Stimulated activated CD4-positive, alpha-beta T cell treated with anti-CD3 and anti-CD28 coated beads, TNF-alpha, amount 100 ng/mL, for 4 hours (primary cell): ENCODE data around the gene SRR.
"Not testable (repeated sequence)": the region's sequence is repeated elsewhere in the genome, so short reads cannot be mapped to it uniquely, and the experiment has no call there.

ENCODE experiments used
- DNase-seq, 3 experiments: peaks; one replicate each; pipeline ENCODE4 v3.0.0-alpha.2; 2020; ENCODE audit warnings: low read depth in 3 of 3

The SRR gene

DNA sequence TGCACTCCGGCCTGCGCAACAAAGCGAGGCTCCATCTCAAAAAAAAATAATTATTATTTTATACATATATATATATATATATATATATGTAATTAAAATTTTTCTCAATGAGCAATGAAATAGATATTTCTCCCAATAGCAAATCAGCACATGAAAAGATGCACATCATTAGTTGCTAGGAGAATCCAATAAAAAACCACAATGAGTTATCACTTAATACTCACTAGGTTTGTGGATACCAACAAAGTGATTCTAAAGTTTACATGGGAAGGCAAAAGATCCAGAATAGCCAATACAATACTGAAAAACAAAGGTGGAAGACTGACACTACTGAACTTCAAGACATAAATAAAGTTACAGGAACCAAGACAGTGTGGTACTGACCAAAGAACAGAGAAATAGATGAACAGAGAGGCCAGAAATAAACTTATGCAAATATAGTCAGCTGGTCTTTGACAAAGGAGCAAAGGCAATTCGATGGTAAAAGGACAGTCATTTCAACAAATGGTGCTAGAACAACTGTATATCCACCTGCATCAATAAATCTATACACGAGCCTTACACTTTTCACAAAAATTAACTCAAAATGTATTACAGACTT, 13.8 kb upstream of the SRR start:
- no peak for DNase-seq

DNA sequence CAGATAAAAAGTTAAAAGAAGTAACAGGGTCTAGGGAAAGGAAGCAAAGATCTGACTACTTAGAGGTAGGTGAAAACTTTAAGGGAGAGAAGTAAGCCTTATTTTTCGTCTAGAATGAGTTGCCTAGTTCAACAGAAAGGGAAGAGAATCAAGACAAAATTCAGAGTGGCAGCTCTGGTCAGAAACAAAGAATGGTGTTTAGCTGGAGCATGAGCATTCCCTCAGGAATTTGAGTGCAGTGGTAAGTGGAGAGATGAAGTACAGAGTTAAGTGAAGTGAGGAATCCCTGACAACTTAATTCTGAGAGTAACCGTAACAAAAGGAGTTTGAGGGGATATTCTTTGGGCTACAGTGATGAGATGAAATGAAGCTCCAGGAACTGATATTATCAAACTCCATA, 11.7 kb upstream of the SRR start:
- DNase-seq: no peak

DNA sequence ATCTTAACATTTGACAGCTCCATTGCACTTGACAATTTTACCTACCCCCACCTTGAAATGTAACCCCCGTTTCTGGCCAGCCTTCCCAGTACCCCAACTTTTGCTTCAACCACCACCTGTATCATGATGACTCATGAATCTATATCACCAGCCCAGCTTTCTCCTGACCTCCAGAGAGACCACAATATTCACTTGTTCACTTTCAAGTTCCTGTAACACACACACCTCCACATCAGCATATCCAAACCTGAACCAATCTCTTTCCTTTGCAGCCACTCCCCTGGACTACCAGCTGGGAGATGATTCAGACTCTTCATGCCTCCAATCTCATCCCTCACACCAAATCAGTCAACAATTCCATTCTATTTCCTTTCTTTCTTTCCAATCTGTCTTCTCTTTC, 8.2 kb upstream of the SRR start:
- DNase-seq: no peak

DNA sequence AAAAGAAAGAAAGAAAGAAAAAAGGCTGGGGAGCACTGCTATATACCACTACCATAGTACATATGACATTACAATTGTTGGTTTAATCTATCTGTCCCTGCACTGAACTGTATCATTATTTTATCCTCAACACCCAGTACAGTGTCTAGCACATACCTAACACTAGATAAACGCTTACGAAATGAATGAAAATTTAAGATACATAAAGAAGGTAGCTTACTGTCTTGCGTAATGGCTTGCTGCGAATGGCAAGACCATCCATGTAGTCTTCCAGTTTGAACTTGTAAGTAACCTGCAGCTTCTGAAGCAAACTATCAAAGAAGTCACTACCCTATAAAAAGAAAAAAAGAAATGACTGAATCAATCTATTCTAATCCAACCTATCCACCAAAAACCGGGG, 6.7 kb upstream of the SRR start:
- DNase-seq: no peak

DNA sequence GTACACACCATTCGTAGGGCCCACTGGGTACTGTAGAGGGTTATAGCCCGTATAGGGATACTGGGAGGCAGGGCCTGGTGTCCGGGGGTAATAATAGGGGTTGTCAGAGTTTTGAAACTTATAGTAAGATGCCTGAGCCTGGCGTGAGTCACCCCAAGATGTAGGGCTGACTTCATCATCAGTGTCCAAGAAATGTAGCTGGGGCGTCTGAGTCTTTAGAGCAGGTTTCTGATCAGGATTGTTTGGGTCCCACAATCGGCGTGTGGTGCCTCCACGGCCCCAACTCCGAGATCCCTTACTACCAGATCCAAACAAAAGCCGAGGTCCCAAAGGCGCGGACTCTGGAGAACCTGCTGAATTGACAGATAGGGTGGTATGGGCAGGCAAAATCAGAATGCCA, 4.6 kb upstream of the SRR start:
- DNase-seq: no peak

DNA sequence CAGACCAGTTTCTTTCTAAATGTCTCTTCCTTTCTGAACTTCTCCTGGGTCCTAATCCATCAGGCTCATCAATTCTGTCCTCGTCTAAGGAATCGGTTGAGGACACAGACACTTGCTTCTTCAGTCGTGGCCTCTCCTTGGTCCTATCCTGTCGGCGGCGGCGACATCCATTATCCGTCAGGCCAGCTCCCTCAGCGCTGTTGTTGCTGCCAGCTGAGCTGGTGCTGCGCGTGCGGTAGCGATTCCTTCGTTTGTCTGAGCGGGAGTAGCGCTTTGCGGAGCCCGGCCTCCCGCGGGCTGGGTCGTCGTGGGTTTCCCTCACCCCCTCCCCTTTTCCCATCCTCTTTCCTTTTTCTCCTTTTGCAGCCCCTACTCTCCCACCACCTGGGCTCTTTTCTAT, 4.0 kb upstream of the SRR start:
- no peak for DNase-seq

DNA sequence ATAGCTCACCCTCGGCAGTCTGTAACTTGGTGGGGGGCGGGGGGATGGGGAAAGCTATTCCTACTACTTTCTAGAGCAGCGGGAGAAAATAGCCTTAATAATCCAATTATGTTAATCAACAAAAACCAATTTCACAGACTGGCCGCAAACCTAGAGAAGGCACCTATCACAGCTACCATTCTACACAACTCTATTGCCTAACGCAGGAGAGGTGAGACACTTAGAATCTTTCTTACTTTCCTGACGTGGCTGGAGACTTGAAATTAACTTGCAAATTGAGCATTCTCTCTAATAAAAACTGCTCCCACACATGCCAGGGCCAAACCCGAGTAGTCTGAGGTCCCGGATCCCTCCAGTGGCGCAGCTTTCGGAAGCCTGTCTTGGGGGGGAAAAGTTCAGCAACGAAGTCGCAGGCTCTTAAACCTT, 959 bp upstream of the SRR start:
- no peak for DNase-seq

DNA sequence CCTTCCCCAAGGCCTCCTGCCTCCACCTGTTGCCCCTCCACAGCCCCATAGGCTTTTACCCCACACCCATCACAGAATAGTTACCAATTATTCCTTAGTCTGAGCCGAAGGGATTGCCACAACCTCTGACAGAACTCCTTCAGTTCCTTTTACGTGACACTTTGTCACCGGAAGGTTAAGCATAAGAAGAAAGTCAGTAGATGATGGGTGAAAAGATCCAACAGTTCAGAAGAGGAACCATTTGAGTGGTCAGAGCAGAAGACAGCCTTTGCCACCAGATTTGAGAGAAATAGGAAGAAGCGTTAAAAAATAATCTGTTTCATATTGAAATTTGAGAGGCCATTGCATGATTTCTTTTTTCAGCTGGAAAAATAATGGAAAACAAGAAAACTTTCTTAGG, 1.2 kb downstream of the SRR start:
- DNase-seq: no peak

DNA sequence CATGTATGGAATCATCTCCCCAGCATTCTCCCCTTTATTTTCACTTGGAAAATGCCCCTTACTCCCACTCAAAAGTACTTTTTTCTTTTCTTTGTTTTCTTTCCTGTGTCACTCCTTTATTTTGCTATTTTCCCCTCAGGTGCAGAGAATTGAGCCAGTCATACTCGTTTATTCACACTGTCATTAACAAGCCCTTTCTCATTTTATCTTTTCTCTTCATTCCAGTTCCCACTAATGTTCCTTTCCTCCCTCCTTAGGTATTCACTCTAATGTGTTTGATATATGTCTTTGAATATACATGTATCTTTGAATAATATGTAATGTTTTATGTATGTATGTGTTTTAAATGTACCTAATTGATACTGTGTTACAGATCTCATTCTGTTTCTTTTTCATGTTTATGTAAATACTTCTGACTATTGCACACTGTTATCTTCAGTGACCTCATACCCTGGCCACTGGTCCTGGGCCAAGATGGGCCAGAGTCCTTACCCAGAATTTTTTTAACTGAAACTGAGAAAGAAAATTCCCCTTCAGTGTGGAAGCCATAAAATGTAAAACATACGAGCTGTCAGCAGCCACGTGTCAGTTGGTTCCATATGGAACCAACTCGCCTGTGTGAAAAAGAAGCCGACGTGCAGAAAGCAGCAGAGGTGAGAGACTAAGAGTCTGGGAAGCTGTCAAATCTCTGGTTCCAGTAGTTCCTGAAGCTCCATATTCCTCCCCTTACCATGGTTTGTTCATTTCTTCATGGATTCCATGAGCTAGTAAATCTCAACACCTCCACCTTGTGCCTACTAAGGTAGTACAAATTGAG, 5.8 kb downstream of the SRR start:
- DNase-seq: no peak

DNA sequence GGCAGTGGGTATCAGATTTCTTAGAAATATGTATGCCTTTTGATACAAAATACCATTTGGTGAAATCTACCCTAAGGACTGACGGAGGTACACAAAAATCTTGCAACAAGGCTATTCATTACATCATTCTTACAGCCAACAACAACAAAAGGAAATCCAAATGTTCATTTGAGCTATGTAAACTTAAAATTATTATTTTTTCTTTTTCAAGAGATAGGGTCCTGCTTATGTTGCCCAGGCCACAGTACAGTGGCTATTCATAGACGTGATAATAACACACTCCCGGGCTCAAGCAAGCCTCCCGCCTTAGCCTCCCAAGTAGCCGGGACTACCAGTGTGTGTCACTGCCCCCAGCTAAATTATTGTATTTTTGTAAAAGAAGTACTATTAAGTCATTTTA, 9.0 kb downstream of the SRR start:
- DNase-seq: no peak

DNA sequence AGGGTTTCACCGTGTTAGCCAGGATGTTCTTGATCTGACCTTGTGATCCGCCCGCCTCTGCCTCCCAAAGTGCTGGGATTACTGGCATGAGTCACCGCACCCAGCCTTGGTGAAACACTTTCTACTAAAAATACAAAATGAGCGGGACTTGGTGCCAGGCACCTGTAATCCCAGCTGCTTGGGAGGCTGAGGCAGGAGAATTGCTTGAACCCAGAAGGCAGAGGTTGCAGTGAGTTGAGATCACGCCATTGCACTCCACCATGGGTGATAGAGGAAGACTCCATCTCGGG, 13.1 kb downstream of the SRR start:
- DNase-seq: not testable (repeated sequence)

DNA sequence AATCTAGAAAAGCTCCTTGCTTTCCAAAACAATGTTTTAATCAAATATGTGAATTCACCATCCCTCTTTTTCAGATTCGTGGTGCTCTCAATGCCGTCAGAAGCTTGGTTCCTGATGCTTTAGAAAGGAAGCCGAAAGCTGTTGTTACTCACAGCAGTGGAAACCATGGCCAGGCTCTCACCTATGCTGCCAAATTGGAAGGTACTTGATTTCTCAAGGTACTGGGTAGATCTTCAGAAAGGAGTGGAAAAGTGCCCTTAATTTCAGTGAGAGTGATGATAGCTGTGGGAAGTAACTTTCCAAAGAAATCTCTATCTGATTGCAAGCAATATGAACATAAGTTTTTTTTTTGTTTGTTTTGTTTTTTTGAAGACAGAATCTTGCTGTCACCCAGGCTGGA, 14.0 kb downstream of the SRR start:
- DNase-seq: no peak

DNA sequence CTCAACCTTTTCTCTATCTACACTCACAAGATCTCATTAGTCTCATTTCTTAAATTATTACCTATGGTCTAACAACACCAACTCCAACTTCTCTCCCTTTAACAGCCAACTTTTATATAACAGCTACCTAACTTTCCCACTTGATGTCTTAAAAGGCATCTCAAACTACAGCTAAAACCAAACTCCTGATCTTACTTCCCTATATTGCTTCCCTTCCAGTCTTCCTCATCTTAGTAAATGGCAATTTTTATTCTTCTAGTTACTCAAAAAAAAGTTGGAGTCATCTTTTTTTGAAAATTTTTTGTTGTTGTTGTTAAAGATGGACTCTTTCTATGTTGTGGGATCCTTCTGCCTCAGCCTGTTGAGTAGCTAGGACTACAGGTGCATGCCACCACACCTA, 15.3 kb downstream of the SRR start:
- DNase-seq: no peak

DNA sequence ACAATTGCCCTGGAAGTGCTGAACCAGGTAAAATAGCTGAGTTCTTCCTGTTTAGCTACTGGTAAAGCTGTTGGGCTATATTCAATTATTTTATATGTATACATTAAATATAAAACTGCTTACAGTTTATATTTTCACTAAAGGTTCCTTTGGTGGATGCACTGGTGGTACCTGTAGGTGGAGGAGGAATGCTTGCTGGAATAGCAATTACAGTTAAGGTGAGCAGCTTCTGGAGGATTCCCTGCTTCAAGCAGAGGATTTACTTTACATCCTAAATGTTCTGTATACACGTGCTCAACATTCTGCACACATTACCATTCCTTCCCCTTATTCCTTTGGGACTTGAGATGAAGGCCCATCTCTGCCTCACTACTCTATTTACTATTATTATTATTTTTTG, 17.6 kb downstream of the SRR start:
- DNase-seq: no peak

DNA sequence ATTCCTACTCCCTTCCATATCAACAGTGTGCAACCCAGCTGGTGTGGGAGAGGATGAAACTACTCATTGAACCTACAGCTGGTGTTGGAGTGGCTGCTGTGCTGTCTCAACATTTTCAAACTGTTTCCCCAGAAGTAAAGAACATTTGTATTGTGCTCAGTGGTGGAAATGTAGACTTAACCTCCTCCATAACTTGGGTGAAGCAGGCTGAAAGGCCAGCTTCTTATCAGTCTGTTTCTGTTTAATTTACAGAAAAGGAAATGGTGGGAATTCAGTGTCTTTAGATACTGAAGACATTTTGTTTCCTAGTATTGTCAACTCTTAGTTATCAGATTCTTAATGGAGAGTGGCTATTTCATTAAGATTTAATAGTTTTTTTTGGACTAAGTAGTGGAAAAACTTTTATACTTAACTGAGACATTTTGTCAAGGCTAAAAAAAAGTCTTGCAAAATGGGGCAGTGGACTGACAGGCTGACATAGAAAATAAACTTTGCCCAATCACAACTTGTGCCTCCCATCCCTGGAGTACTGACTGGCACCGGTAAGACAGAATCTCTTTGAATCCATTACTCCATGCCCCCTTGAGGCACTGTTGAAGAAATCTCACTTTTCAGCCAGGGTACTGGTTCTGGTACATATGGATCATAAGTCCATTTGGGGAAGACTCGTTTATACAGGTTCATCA, 20.0 kb downstream of the SRR start:
- no peak for DNase-seq

DNA sequence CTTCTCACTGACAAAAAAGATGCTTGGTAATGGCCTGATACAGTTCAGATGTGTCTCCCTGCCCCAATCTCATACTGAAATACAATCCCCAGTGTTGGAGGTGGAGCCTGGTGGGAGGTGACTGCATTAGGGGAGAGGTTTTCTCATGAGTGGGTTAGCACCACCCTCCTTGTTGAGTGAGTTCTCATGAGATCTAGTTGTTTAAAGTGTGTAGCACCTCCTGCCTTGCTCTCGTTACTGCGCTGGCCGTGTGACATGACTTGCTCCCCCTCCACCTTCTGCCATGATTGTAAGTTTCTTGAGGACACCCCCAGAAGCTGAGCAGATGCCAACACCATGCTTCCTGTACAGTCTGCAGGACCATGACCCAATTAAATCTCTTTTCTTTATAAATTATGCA, 27.6 kb downstream of the SRR start:
- no peak for DNase-seq

DNA sequence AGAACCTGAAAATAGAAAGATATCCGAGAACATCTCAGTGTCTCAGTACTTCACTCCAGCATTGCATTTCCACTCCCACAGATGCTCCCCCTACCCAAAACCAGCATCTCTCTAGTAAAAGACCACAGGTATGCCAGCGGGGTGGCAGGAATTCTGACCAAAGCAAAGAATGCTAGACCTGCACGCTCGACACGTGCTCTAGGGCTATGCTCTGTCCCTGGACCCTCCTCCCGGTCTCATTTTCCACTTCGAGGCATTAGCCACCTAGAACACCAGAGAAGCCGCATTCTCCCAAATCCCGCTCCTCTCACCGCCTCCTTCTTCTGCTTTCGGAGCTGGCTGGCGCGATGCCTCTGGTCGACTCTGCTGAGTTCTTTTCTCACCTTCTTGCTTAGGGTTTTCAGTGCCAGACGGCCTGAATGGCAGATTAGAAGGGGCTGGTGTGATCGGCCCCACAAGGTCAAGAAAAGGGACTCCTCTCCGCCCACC, 32.0 kb downstream of the SRR start:
- no peak for DNase-seq

DNA sequence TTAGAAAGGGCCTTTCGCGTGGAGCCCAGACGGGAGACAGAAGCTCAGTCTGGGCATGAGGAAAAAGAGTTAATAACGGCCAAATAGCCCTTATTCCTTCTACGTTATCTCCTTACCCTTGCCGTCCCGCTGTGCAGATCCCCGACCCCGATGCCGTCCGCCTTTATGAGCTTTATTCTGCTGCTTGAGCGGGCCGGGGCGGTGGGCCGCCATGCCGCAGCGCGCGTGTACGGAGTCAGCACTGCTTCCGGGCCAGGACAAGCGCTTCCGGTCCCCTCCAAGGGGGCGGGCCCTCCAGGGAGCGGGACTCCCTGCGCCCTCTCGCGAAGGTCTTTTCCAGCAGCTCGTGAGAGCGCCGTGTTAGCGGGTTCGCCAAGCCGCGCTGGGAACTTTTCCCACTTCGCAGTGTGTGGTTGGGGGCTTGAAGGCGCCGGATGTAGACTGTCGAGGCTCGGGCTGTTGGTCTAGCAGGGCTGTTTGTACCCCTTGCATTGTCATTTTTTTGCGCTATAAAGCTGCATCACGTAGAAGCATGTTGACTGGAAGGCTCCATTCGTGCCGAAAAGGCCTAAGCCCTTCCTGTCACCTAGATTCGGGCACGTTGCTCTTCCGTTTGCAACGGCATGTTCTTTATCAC, 32.6 kb downstream of the SRR start, which contains the start of gene TSR1:
TSS of gene TSR1 (minus strand) at position 243 of the 637 bp plus-strand sequence. CDS start at position 213, 30 bp downstream.
- peak; percentile 76 to 81 (median 80) for DNase-seq

DNA sequence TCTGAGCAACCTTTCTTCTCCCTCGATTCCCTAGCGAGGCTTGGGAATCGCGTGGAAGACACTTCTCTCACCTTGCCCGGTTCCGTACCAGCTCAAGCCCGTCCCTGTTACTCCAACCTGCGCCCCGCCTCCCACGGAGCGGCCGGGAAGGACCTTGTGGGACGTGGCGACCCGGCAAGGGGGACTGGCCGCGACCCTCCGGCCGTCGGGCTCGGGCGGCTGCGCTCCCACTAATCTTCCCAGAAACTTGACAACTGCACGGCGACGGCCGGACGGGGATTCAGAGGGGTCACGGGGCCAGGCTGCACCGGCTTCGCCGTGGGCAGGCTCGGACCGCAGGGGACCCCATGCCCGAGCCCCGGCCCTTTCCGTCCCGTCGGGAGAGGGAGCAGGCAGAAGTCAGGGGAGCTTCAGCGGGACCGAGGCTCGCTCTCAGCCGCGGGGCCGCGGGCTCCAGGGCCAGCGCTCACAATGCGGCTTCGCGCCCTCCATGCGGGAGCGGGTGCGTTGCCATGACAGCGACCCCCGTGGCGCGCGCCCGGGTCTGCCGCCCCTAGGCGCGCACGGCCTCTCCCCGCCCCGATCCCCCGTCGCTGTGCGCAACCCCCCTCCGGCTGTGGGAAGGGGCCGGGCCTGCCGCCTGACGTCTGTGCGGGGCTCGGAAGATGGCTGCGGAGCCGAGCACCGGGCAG, 33.2 kb downstream of the SRR start, which contains the start of gene SGSM2:
TSS of gene SGSM2 (plus strand) at position 650 of the 692 bp plus-strand sequence. CDS start 188 bp downstream, outside the sequence.
- DNase-seq: peak; percentile 42 to 53 (median 50)

DNA sequence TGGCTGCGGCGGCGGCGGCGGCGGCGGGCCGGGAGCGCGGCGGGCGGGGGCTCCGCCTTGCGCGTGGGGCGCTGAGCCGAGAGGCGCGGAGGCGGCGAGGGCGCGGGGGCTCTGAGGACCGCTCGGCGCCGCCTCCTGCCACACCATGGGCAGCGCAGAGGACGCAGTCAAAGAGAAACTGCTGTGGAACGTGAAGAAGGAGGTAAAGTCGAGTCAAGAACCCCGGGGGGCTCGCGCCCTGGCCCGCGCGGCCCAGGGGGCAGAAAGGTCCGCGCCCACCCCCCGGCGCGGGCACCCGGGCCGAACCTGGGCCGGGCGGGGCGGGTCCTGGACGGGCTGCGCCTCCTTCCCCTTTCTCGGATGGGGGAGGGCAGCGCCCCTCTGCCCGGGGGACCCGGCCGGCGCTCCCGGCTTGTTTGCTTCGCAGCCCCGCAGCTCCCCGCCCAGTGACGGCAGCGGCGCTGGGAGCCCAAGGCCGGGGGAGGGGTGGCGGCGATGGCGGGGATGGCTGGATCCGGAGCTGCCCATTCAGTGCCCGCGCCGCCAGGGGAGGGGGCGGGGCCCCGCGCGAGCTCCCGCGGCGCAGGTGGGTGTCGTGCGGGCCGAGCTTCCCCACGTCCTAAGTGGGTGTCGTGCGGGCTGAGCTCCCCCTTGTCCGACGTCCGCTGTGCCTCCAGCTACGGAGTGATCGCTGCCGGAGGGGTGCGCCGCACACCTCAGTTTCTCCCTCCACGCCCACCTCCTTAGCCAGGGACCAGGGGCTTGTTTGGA, 34.0 kb downstream of the SRR start:
- peak; percentile 17 to 33 (median 21) for DNase-seq

DNA sequence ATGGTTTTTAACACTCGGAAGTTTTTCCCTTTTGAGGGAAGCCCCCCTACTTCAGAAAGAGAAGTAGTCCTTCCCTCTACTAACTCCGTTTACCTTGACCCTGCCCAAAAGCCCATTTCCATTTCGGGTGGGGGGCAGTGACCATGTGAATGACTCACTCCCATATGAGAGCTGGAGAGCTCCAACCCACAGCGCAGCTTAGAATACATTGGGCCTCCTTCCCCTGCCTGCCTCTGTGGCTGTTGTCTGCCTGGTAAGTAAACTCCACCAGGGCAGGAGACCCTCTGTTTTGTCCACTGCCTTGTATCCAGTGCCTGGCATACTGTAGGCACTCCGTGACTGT, 34.5 kb downstream of the SRR start:
- no peak for DNase-seq
